Mesenchymal stem cell (in vitro differentiated cells and primary cell): Measurements from ENCODE around the gene ATG12.
"Not testable (repeated sequence)": the region's sequence is repeated elsewhere in the genome, so short reads cannot be mapped to it uniquely, and the experiment has no call there.

ENCODE experiments used
- DNase-seq: peaks from one replicate; pipeline ENCODE4 v3.0.0-alpha.2; 2013
- H2AFZ ChIP-seq: one replicate; pipeline ENCODE4 v1.6.1; 2013; ENCODE audit warnings: low read depth, mild to moderate bottlenecking, control low read depth, inconsistent platforms, low read length, moderate library complexity
- H2AK5ac ChIP-seq: 2 replicates; pipeline ENCODE4 v1.6.1; 2013; ENCODE audit warnings: low read length, moderate library complexity, mild to moderate bottlenecking, inconsistent platforms; ENCODE audit not compliant: severe bottlenecking
- H2BK120ac ChIP-seq: one replicate; pipeline ENCODE4 v1.6.1; 2013; ENCODE audit warnings: low read depth, mild to moderate bottlenecking, inconsistent platforms, low read length, moderate library complexity
- H2BK12ac ChIP-seq, 2 experiments: one replicate each; pipeline ENCODE4 v1.6.1; 2013; ENCODE audit warnings: inconsistent platforms in 2 of 2, low read length in 2 of 2, mild to moderate bottlenecking in 2 of 2, moderate library complexity in 2 of 2, control low read depth in 1 of 2
- H2BK15ac ChIP-seq: one replicate; pipeline ENCODE4 v1.6.1; 2013; ENCODE audit warnings: mild to moderate bottlenecking, low read depth, inconsistent platforms; ENCODE audit not compliant: poor library complexity, severe bottlenecking
- H2BK5ac ChIP-seq: 2 replicates; pipeline ENCODE4 v1.6.1; 2013; ENCODE audit warnings: low read depth, mild to moderate bottlenecking, low read length, control low read depth, inconsistent platforms; ENCODE audit not compliant: poor library complexity, severe bottlenecking
- H3K14ac ChIP-seq, 2 experiments: one replicate each; pipeline ENCODE4 v1.6.1; 2013; ENCODE audit warnings: inconsistent platforms in 2 of 2, low read length in 2 of 2, control low read depth in 1 of 2, mild to moderate bottlenecking in 1 of 2, moderate library complexity in 1 of 2
- H3K18ac ChIP-seq, 2 experiments: one replicate each; pipeline ENCODE4 v1.6.1; 2013; ENCODE audit warnings: inconsistent platforms in 2 of 2, low read length in 2 of 2, control low read depth in 1 of 2, low read depth in 1 of 2, mild to moderate bottlenecking in 1 of 2
- H3K23ac ChIP-seq, 2 experiments: one replicate each; pipeline ENCODE4 v1.6.1; 2013; ENCODE audit warnings: inconsistent platforms in 2 of 2, low read length in 2 of 2, mild to moderate bottlenecking in 2 of 2, moderate library complexity in 2 of 2, control low read depth in 1 of 2
- H3K27ac ChIP-seq: 2 replicates; pipeline ENCODE4 v1.5.1; 2013; ENCODE audit warnings: mild to moderate bottlenecking, moderate library complexity, low read length, control low read depth, inconsistent platforms; ENCODE audit not compliant: poor library complexity, severe bottlenecking
- H3K27me3 ChIP-seq, 2 experiments: 2 replicates each; pipeline versions ENCODE4 v1.6.1 to v1.7.0; 2013; ENCODE audit warnings: low read length in 2 of 2, mild to moderate bottlenecking in 2 of 2, moderate library complexity in 2 of 2, control low read depth in 1 of 2, inconsistent platforms in 1 of 2; ENCODE audit not compliant: control insufficient read depth in 1 of 2, insufficient read depth in 1 of 2
- H3K36me3 ChIP-seq, 2 experiments: 2 replicates each; pipeline versions ENCODE4 v1.6.1 to v1.7.0; 2013; ENCODE audit warnings: low read length in 2 of 2, control low read depth in 1 of 2, inconsistent platforms in 1 of 2, low read depth in 1 of 2, mild to moderate bottlenecking in 1 of 2; ENCODE audit not compliant: insufficient read depth in 2 of 2, control insufficient read depth in 1 of 2
- H3K4ac ChIP-seq, 2 experiments: one replicate each; pipeline ENCODE4 v1.6.1; 2013; ENCODE audit warnings: inconsistent platforms in 2 of 2, low read length in 2 of 2, mild to moderate bottlenecking in 2 of 2, moderate library complexity in 2 of 2, control low read depth in 1 of 2, low read depth in 1 of 2
- H3K4me1 ChIP-seq: 2 replicates; pipeline ENCODE4 v1.6.1; 2013; ENCODE audit warnings: low read depth, low read length, control low read depth; ENCODE audit not compliant: control insufficient read depth, insufficient read depth
- H3K4me2 ChIP-seq: 2 replicates; pipeline ENCODE4 v1.6.1; 2013; ENCODE audit warnings: low read length, mild to moderate bottlenecking, inconsistent platforms; ENCODE audit not compliant: poor library complexity, severe bottlenecking
- H3K4me3 ChIP-seq, 2 experiments: 2 replicates each; pipeline versions ENCODE4 v1.5.1 to v1.7.0; 2013; ENCODE audit warnings: low read length in 2 of 2, mild to moderate bottlenecking in 2 of 2, control low read depth in 1 of 2, low read depth in 1 of 2; ENCODE audit not compliant: insufficient read depth in 1 of 2
- H3K79me1 ChIP-seq: replicated peaks from 2 replicates; pipeline ENCODE4 v1.6.1; 2013; ENCODE audit warnings: mild to moderate bottlenecking, control low read depth, low read length, inconsistent platforms; ENCODE audit not compliant: poor library complexity, severe bottlenecking
- H3K9ac ChIP-seq: 2 replicates; pipeline ENCODE4 v1.7.0; 2013; ENCODE audit warnings: mild to moderate bottlenecking, low read length, moderate library complexity
- H3K9me3 ChIP-seq: 2 replicates; pipeline ENCODE4 v1.7.0; 2013; ENCODE audit warnings: mild to moderate bottlenecking, low read length; ENCODE audit not compliant: control insufficient read depth
- H4K8ac ChIP-seq: one replicate; pipeline ENCODE4 v1.6.1; 2013; ENCODE audit warnings: inconsistent platforms, mild to moderate bottlenecking, low read length, moderate library complexity
- H4K91ac ChIP-seq: one replicate; pipeline ENCODE4 v1.6.1; 2013; ENCODE audit warnings: mild to moderate bottlenecking, low read length, inconsistent platforms
- WGBS: methylation state at CpG from one replicate; pipeline ENCODE4 v1.1.7; 2013; ENCODE audit warnings: mixed read lengths; 5-methylcytosine and 5-hydroxymethylcytosine counted together

The ATG12 gene

GRCh38 chr5:115882434-115882833 is 41.1 kb upstream of the ATG12 start:
- H3K18ac ChIP-seq, H3K4me3 ChIP-seq, H4K8ac ChIP-seq, H2BK12ac ChIP-seq, H3K27ac ChIP-seq, H3K23ac ChIP-seq, H2BK120ac ChIP-seq, H2AK5ac ChIP-seq, H3K14ac ChIP-seq, H3K27me3 ChIP-seq, H3K4me1 ChIP-seq, DNase-seq, H2BK5ac ChIP-seq, H2AFZ ChIP-seq, H2BK15ac ChIP-seq, H3K9me3 ChIP-seq, H3K4ac ChIP-seq, H3K9ac ChIP-seq, H4K91ac ChIP-seq, H3K4me2 ChIP-seq: not testable (repeated sequence)
- 99% methylated on average over 8 of the region's 8 CpGs for WGBS
- H3K79me1 ChIP-seq: peaks cover 16% of the 10 kb centered on the region
- peaks cover 12 to 23% of the 10 kb centered on the region in 2 experiments for H3K36me3 ChIP-seq

- Histone ChIP-seq H3K79me1 (peaks cover 13% of the 10 kb centered on the region), H3K36me3 (peaks cover 5 to 13% of the 10 kb centered on the region in 2 experiments)
- not testable (repeated sequence) for H3K4ac ChIP-seq, H3K23ac ChIP-seq, H4K8ac ChIP-seq, H3K18ac ChIP-seq, H4K91ac ChIP-seq, H2BK12ac ChIP-seq, DNase-seq, H3K9ac ChIP-seq, H2BK120ac ChIP-seq, H2AFZ ChIP-seq, H3K27ac ChIP-seq, H3K4me3 ChIP-seq, H2BK15ac ChIP-seq, H3K9me3 ChIP-seq, H3K4me2 ChIP-seq, H3K14ac ChIP-seq, H3K27me3 ChIP-seq, H2AK5ac ChIP-seq, H2BK5ac ChIP-seq, H3K4me1 ChIP-seq
- WGBS: 100% methylated on average over 4 of the region's 5 CpGs
These were observed 36.0 kb upstream of the ATG12 start for GRCh38 chr5:115877342-115877741.

GRCh38 chr5:115875447-115875846 is 34.1 kb upstream of the ATG12 start:
- DNase-seq: no peak
- no peak overlapping the region for H4K8ac ChIP-seq
- H3K4ac ChIP-seq: no peak overlapping the region
- H2BK120ac ChIP-seq: no peak overlapping the region
- H3K4me1 ChIP-seq: no peaks in the 10 kb centered on the region
- no peak overlapping the region for H3K18ac ChIP-seq
- no peaks in the 10 kb centered on the region for H3K9me3 ChIP-seq
- no peak overlapping the region for H4K91ac ChIP-seq
- peaks cover 15% of the 10 kb centered on the region for H3K79me1 ChIP-seq
- H2BK12ac ChIP-seq: no peak overlapping the region
- H2BK15ac ChIP-seq: no peak overlapping the region
- no peak overlapping the region for H2BK5ac ChIP-seq
- no peak overlapping the region for H3K4me3 ChIP-seq
- H2AFZ ChIP-seq: no peak overlapping the region
- no peak overlapping the region for H3K27ac ChIP-seq
- H3K36me3 ChIP-seq: peaks cover 7 to 32% of the 10 kb centered on the region in 2 experiments
- no peak overlapping the region for H3K9ac ChIP-seq
- H2AK5ac ChIP-seq: no peak overlapping the region
- H3K14ac ChIP-seq: no peak overlapping the region
- no peak overlapping the region for H3K4me2 ChIP-seq
- no peaks in the 10 kb centered on the region for H3K27me3 ChIP-seq
- H3K23ac ChIP-seq: no peak overlapping the region
- WGBS: 87% methylated on average over 1 of the region's 2 CpGs

GRCh38 chr5:115873392-115873791 is 32.0 kb upstream of the ATG12 start:
- Histone ChIP-seq H3K9me3 (no peaks in the 10 kb centered on the region), H2BK5ac (no peak overlapping the region), H2AFZ (no peak overlapping the region), H3K4ac (no peak overlapping the region), H2AK5ac (no peak overlapping the region), H3K36me3 (peaks cover 7 to 43% of the 10 kb centered on the region in 2 experiments), H2BK120ac (no peak overlapping the region), H3K4me3 (no peak overlapping the region), H3K27ac (no peak overlapping the region), H3K23ac (no peak overlapping the region), H3K9ac (no peak overlapping the region), H3K18ac (no peak overlapping the region), H2BK12ac (no peak overlapping the region), H3K14ac (no peak overlapping the region), H3K27me3 (no peaks in the 10 kb centered on the region), H2BK15ac (no peak overlapping the region), H3K4me1 (no peaks in the 10 kb centered on the region), H3K4me2 (no peak overlapping the region), H4K91ac (no peak overlapping the region), H3K79me1 (peaks cover 14% of the 10 kb centered on the region), H4K8ac (no peak overlapping the region)
- WGBS: no CpG with 5 or more reads among the region's 1 CpG
- DNase-seq: peak; percentile 67
